H1 (cell line): ENCODE results near the gene MRM3. TPM values are rescaled to one million over a fixed set of nuclear protein-coding genes. Genes with fewer than 3 reads are reported as not detected.

Experiments used
- ASH2L ChIP-seq: fragments of 200-600, 300-600 bp; sonication (generic); IDR thresholded peaks from one replicate; pipeline ENCODE4 v1.7.1; 2017; ENCODE audit warnings: low read length
- BCL11A ChIP-seq, 2 experiments: IDR thresholded peaks; one replicate each; pipeline ENCODE4 v1.6.1; 2011; ENCODE audit warnings: low read depth in 2 of 2, low read length in 2 of 2, mild to moderate bottlenecking in 2 of 2
- CBX8 ChIP-seq: fragments of 300-800, 300-1000 bp; sonication (generic); IDR thresholded peaks from 2 replicates; pipeline ENCODE4 v1.7.1; 2016; ENCODE audit warnings: low read depth, low read length, borderline replicate concordance
- CHD2 ChIP-seq: IDR thresholded peaks from 2 replicates; pipeline ENCODE4 v1.6.1; 2012; ENCODE audit warnings: low read length, improper control_type of control experiment
- NRF1 ChIP-seq: IDR thresholded peaks from 2 replicates; pipeline ENCODE4 v1.6.1; 2011; ENCODE audit warnings: mild to moderate bottlenecking, low read depth, low read length, improper control_type of control experiment
- SAP30 ChIP-seq: fragments of 300-600 bp; sonication (generic); IDR thresholded peaks from 2 replicates; pipeline ENCODE4 v1.7.1; 2012; ENCODE audit warnings: low read length, moderate library complexity, mild to moderate bottlenecking, inconsistent platforms; ENCODE audit not compliant: insufficient read depth, insufficient replicate concordance
- SP4 ChIP-seq: IDR thresholded peaks from 2 replicates; pipeline ENCODE4 v1.6.1; 2012; ENCODE audit warnings: low read length, inconsistent platforms
- YY1 ChIP-seq: IDR thresholded peaks from 2 replicates; pipeline ENCODE4 v1.6.1; 2011; ENCODE audit warnings: low read depth, mild to moderate bottlenecking, low read length
- ZNF274 ChIP-seq: IDR thresholded peaks from 2 replicates; pipeline ENCODE4 v1.7.0; 2012; ENCODE audit warnings: low read length, borderline replicate concordance; ENCODE audit errors: extremely low read depth
- polyA plus RNA-seq, 7 experiments: library from polyadenylated mRNA; depleted of rRNA in 3 of 7; stranded (reverse) in 5 of 7; unstranded in 2 of 7; fragments of >200 nt in 5 of 7; fragments of 200-250 nt in 2 of 7; gene quantifications; 1 replicate in 5 of 7; 2 replicates in 1 of 7; 4 replicates in 1 of 7; pipeline versions ENCODE4 v1.2.1 to v1.2.3, GENCODE V29; 2011 to 2013; ENCODE audit warnings: missing spikeins in 2 of 7, mixed read lengths in 2 of 7
- total RNA-seq: library from RNA; stranded (reverse); fragmentation: NEBNext Ultra II Directional; extraction: Animal tissue kit (Norgen Biotek cat#: 25700); gene quantifications from 2 replicates; pipeline ENCODE4 v1.2.1, GENCODE V29; 2021
- TF ChIP-seq, protein P1 (sequence below): fragments of 300-600 bp; sonication (generic); IDR thresholded peaks from 2 replicates; pipeline ENCODE4 v1.7.1; 2012; ENCODE audit warnings: low read length, moderate library complexity, mild to moderate bottlenecking, inconsistent platforms; ENCODE audit not compliant: insufficient replicate concordance

The MRM3 gene
- total and polyA plus RNA-seq, 2 of the 8 experiments (the other 6 are each of a cell fraction or from before 2014, with no cell fraction given): 10.1 to 20.8 TPM

DNA sequence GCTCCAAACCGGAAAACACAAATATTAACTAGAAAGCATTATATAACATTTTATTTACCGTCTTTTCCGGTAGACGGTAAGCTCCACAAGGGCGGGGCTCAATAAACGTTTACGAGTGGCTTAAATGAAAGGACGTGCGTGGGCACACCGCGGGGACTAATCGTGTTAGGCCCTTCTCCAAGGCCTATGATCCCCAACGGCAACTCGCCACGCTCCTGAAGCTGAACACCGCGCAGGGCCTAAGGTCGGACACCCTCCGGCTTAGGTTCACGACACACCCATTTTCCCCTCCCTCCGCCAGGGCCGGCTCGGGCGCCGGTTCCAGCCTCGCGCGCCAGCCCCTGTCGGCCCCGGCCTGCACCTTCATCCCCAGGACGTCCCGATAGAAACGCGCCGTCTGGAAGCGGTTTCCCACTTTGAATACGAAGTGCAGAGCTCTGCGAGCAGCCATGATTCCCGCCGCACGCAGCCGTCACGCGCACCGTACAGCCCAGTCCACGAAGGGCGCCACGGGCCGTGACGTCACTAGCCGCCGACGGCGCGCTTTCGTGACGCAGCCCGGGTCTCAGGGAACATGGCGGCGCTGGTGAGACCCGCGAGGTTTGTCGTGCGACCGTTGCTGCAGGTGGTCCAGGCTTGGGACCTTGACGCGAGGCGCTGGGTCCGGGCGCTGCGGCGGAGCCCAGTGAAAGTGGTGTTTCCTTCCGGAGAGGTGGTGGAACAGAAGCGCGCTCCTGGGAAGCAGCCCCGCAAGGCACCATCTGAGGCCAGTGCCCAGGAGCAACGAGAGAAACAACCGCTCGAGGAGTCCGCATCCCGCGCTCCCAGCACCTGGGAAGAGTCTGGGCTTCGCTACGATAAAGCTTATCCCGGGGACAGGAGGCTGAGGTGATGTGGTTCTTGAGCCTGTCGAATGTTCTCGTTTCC, at the start of gene MRM3, which contains the start of gene GLOD4 (continued):
- TF ChIP-seq, protein P1, sequence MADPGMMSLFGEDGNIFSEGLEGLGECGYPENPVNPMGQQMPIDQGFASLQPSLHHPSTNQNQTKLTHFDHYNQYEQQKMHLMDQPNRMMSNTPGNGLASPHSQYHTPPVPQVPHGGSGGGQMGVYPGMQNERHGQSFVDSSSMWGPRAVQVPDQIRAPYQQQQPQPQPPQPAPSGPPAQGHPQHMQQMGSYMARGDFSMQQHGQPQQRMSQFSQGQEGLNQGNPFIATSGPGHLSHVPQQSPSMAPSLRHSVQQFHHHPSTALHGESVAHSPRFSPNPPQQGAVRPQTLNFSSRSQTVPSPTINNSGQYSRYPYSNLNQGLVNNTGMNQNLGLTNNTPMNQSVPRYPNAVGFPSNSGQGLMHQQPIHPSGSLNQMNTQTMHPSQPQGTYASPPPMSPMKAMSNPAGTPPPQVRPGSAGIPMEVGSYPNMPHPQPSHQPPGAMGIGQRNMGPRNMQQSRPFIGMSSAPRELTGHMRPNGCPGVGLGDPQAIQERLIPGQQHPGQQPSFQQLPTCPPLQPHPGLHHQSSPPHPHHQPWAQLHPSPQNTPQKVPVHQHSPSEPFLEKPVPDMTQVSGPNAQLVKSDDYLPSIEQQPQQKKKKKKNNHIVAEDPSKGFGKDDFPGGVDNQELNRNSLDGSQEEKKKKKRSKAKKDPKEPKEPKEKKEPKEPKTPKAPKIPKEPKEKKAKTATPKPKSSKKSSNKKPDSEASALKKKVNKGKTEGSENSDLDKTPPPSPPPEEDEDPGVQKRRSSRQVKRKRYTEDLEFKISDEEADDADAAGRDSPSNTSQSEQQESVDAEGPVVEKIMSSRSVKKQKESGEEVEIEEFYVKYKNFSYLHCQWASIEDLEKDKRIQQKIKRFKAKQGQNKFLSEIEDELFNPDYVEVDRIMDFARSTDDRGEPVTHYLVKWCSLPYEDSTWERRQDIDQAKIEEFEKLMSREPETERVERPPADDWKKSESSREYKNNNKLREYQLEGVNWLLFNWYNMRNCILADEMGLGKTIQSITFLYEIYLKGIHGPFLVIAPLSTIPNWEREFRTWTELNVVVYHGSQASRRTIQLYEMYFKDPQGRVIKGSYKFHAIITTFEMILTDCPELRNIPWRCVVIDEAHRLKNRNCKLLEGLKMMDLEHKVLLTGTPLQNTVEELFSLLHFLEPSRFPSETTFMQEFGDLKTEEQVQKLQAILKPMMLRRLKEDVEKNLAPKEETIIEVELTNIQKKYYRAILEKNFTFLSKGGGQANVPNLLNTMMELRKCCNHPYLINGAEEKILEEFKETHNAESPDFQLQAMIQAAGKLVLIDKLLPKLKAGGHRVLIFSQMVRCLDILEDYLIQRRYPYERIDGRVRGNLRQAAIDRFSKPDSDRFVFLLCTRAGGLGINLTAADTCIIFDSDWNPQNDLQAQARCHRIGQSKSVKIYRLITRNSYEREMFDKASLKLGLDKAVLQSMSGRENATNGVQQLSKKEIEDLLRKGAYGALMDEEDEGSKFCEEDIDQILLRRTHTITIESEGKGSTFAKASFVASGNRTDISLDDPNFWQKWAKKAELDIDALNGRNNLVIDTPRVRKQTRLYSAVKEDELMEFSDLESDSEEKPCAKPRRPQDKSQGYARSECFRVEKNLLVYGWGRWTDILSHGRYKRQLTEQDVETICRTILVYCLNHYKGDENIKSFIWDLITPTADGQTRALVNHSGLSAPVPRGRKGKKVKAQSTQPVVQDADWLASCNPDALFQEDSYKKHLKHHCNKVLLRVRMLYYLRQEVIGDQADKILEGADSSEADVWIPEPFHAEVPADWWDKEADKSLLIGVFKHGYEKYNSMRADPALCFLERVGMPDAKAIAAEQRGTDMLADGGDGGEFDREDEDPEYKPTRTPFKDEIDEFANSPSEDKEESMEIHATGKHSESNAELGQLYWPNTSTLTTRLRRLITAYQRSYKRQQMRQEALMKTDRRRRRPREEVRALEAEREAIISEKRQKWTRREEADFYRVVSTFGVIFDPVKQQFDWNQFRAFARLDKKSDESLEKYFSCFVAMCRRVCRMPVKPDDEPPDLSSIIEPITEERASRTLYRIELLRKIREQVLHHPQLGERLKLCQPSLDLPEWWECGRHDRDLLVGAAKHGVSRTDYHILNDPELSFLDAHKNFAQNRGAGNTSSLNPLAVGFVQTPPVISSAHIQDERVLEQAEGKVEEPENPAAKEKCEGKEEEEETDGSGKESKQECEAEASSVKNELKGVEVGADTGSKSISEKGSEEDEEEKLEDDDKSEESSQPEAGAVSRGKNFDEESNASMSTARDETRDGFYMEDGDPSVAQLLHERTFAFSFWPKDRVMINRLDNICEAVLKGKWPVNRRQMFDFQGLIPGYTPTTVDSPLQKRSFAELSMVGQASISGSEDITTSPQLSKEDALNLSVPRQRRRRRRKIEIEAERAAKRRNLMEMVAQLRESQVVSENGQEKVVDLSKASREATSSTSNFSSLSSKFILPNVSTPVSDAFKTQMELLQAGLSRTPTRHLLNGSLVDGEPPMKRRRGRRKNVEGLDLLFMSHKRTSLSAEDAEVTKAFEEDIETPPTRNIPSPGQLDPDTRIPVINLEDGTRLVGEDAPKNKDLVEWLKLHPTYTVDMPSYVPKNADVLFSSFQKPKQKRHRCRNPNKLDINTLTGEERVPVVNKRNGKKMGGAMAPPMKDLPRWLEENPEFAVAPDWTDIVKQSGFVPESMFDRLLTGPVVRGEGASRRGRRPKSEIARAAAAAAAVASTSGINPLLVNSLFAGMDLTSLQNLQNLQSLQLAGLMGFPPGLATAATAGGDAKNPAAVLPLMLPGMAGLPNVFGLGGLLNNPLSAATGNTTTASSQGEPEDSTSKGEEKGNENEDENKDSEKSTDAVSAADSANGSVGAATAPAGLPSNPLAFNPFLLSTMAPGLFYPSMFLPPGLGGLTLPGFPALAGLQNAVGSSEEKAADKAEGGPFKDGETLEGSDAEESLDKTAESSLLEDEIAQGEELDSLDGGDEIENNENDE: no peak
- TF ChIP-seq SAP30 (no peak), CHD2 (peak; percentile 66), YY1 (peak; percentile 98), ZNF274 (no peak), SP4 (no peak), CBX8 (no peak), NRF1 (no peak), ASH2L (peak; percentile 99), BCL11A (IDR thresholded peaks at IDR 0.05; ENCODE audit: low read depth in 2 of 2, low read length in 2 of 2) (no peak)
